ENCODE data around the gene ERBB4.

DNA sequence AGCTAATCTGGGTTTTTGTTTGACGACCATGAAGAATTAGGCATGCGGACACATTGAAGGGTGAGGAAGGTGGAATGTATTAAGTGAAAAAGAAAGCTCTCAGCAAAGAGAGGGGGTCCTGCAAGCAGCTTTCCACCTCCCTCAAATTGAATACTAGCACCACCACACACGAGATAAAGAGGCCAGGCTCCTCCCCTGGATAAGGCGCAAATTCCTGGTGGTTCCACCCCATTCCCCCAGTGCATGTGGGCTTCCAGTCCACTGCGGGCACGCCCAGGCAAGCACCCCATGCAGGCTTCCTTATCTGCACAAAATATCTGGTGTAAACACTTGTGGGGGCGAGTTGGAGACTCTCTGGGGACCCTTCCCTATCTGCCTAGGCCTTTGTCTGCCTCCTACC is 1124.9 kb downstream of the ERBB4 start:
- TF ChIP-seq, protein P1, sequence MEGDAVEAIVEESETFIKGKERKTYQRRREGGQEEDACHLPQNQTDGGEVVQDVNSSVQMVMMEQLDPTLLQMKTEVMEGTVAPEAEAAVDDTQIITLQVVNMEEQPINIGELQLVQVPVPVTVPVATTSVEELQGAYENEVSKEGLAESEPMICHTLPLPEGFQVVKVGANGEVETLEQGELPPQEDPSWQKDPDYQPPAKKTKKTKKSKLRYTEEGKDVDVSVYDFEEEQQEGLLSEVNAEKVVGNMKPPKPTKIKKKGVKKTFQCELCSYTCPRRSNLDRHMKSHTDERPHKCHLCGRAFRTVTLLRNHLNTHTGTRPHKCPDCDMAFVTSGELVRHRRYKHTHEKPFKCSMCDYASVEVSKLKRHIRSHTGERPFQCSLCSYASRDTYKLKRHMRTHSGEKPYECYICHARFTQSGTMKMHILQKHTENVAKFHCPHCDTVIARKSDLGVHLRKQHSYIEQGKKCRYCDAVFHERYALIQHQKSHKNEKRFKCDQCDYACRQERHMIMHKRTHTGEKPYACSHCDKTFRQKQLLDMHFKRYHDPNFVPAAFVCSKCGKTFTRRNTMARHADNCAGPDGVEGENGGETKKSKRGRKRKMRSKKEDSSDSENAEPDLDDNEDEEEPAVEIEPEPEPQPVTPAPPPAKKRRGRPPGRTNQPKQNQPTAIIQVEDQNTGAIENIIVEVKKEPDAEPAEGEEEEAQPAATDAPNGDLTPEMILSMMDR (conservative IDR thresholded peaks at IDR 0.05; ENCODE audit: low read length) = no peak
- TF ChIP-seq EZH2phosphoT487 (IDR thresholded peaks at IDR 0.05; ENCODE audit: borderline replicate concordance) = no peak
